Measurements from ENCODE around the gene FBXL20. TPM values are rescaled to one million over a fixed set of nuclear protein-coding genes. Genes with fewer than 3 reads are reported as not detected.

Gene FBXL20
- total and polyA plus RNA-seq, 2 donors (not counting 3 experiments of a cell fraction or from before 2014, with no cell fraction given), result 4.6 to 18.0 TPM

DNA sequence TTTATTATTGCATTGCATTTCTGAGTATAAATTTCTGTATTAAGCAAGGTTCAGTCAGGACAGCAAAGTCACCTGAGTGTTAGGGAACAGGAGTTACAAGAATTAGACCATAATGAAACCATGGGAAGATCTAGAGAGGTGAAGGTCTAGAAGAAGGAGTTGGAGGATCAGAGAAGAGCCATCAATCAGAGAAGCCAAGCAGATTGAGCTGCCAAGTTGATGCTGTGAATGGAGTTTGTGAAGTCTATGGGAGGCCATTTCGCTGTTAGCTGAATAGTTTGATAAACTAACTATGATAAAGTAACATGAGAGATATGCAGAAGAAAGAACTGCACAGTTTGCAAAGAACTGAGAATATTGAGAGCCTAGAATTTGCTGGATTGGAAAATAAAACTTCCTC lies 40.4 kb downstream of the FBXL20 start:
- CTCF ChIA-PET, result interaction anchor here (2.3 kb wide), 1 partner anchor 9 kb away, joined by 7 read pairs; no protein-coding TSS in a partner anchor
- POLR2A ChIA-PET, result no interaction called here
- BruUV-seq (replicated peaks), result no TSS peak

More for the DNA sequence above, 40.4 kb downstream of the FBXL20 start:
- no peaks in the 10 kb centered on the region for H3K9me1 ChIP-seq (replicated peaks; ENCODE audit: control insufficient read depth, extremely low read depth, insufficient read depth, low read length)
- no peak for DNase-seq (ENCODE audit: low read depth, low spot score)
- H2AFZ ChIP-seq (ENCODE audit: low read depth, low read length), result no peak overlapping the region
- H3K9me3 ChIP-seq (replicated peaks; ENCODE audit: control insufficient read depth, insufficient read depth, low read length), result no peaks in the 10 kb centered on the region
- no peaks in the 10 kb centered on the region for H3K4me1 ChIP-seq (ENCODE audit: control insufficient read depth, extremely low read depth, insufficient read depth, low read length)
- dilution Hi-C loops (cut with MboI; ENCODE audit: extremely low pct_ligation_motif_present, low sequenced_read_pairs), result no loop called here
- no peaks in the 10 kb centered on the region for H3K79me2 ChIP-seq (ENCODE audit: control insufficient read depth, insufficient read depth, low read length)
- no peaks in the 10 kb centered on the region for H3K36me3 ChIP-seq (ENCODE audit: control insufficient read depth in 2 of 2, extremely low read depth in 1 of 2, insufficient read depth in 2 of 2, low read length in 2 of 2)
- no peak overlapping the region for H3K4me2 ChIP-seq (ENCODE audit: insufficient read depth, low read length)
- peaks cover 3% of the 10 kb centered on the region for H4K20me1 ChIP-seq (replicated peaks; ENCODE audit: control insufficient read depth, extremely low read depth, insufficient read depth, low read length)
- no peaks in the 10 kb centered on the region for H3K27me3 ChIP-seq (ENCODE audit: control insufficient read depth in 2 of 2, insufficient read depth in 2 of 2, low read length in 2 of 2)
- intact Hi-C loops (cut with micrococcal nuclease), result no loop called here
- H3K9ac ChIP-seq (replicated peaks; ENCODE audit: extremely low read depth, insufficient read depth, low read length), result no peak overlapping the region
- TF ChIP-seq CTCF (IDR thresholded peaks at IDR 0.05; ENCODE audit: extremely low read depth in 1 of 2, insufficient read depth in 1 of 2, low read depth in 1 of 2, low read length in 2 of 2) (no peak), EZH2 (IDR thresholded peaks at IDR 0.05; ENCODE audit: borderline replicate concordance, low read depth, low read length, severe bottlenecking) (no peak), JUN (IDR thresholded peaks at IDR 0.05; ENCODE audit: borderline replicate concordance, insufficient read depth, insufficient read length, low read depth) (no peak), GATA2 (IDR thresholded peaks at IDR 0.05; ENCODE audit: insufficient read depth, insufficient read length, low read depth, low read length) (no peak), MYC (IDR thresholded peaks at IDR 0.05; ENCODE audit: low read depth, low read length) (no peak), POLR2AphosphoS5 (IDR thresholded peaks at IDR 0.05; ENCODE audit: insufficient read depth, low read depth, low read length) (no peak), POLR2A (IDR thresholded peaks at IDR 0.05; ENCODE audit: low read depth, low read length) (no peak), FOS (IDR thresholded peaks at IDR 0.05; ENCODE audit: borderline replicate concordance, insufficient read depth, low read length) (no peak)
- TF ChIP-seq, protein P1, sequence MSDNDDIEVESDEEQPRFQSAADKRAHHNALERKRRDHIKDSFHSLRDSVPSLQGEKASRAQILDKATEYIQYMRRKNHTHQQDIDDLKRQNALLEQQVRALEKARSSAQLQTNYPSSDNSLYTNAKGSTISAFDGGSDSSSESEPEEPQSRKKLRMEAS (IDR thresholded peaks at IDR 0.05; ENCODE audit: insufficient read depth, insufficient read length), result no peak
- FAIRE-seq, result no peak
- no peak overlapping the region for H3K27ac ChIP-seq (ENCODE audit: insufficient read depth, low read depth, low read length)
- H3K4me3 ChIP-seq (replicated peaks in 1 of 3; ENCODE audit: insufficient read depth in 1 of 3, low read depth in 1 of 3, low read length in 3 of 3), result no peak overlapping the region

All from endothelial cell of umbilical vein (primary cell).